ENCODE measurements around the gene HSP90B1.

GRCh38 chr12:103944964-103945363 is 14.8 kb downstream of the HSP90B1 start:
- no peak for TF ChIP-seq CTCF (IDR thresholded peaks at IDR 0.05)
- TF ChIP-seq POLR2A (IDR thresholded peaks at IDR 0.05) = no peak
- TF ChIP-seq POLR2AphosphoS5 (IDR thresholded peaks at IDR 0.05) = no peak
